HTR-8/SVneo (cell line): Measurements from ENCODE around the gene NFATC2IP.
A peak's percentile ranks its signal among the peaks of the same experiment; 100 is the strongest.
"Not testable (repeated sequence)": the region's sequence is repeated elsewhere in the genome, so short reads cannot be mapped to it uniquely, and the experiment has no call there.

Experiments used
- DNase-seq: peaks from one replicate; pipeline ENCODE4 v3.0.0; 2011; ENCODE audit warnings: low spot score, mixed read lengths; ENCODE audit not compliant: insufficient read length
- FAIRE-seq: peaks from 2 replicates; lab custom pipeline; 2011; peaks lifted over from hg19 to GRCh38; lab: Jason Lieb, UNC

The NFATC2IP gene

DNA sequence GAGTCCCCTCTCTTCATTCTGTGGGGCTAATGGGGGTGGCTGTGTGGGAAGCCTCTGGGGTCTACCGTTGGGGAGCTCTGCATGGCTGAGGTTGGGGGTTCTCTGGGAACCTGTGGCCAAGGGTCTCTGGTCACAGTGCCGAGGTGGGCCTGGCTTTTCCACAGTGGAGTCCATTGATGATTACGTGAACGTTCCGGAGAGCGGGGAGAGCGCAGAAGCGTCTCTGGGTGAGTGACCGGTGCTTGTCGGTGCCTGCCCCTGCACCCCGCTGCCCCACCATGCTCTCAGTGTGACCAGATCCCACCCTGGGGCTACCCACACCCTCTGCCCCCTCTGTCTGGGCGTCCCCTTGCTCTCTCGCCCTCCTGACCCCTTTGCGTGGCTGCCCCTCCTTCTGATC lies 38.6 kb downstream of the NFATC2IP start:
- DNase-seq, result no peak
- no peak for FAIRE-seq

DNA sequence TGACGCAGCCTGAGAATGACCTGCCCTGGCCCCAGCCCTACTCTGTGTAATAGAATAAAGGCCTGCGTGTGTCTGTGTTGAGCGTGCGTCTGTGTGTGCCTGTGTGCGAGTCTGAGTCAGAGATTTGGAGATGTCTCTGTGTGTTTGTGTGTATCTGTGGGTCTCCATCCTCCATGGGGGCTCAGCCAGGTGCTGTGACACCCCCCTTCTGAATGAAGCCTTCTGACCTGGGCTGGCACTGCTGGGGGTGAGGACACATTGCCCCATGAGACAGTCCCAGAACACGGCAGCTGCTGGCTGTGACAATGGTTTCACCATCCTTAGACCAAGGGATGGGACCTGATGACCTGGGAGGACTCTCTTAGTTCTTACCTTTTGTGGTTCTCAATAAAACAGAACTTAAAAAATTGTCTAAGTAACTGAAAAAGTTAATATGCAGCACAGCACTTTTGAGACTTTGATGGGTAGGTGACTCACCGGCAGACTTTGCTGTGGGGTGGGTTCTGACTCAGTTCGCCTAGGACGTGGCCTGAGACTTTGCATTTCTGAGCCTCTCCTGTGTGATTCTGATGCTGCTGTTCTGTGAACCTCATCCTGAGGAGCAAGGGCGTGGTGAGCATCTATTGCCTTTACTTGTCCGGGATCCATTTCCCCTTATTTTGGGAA lies 39.8 kb downstream of the NFATC2IP start:
- no peak for DNase-seq
- FAIRE-seq, result no peak

DNA sequence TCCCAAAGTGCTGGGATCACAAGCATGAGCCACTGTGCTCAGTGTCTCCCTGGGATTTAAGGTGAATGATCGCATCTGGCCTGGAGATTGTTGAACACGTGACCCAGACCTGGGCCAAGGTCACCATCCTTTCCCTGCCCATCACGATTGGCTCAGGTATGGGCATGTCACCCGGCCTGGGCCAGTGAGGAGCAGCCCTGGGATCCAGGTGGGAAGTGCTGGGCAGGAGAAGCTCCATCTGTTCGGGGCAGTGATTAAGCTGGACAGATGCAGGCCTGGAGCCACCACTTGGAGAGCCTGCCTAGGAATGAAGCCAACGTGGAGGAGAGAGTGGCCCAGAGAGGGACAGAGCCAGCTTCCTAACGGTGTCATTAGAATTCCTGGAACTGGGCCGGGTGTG lies 41.0 kb downstream of the NFATC2IP start:
- FAIRE-seq (no peak), DNase-seq (no peak)

DNA sequence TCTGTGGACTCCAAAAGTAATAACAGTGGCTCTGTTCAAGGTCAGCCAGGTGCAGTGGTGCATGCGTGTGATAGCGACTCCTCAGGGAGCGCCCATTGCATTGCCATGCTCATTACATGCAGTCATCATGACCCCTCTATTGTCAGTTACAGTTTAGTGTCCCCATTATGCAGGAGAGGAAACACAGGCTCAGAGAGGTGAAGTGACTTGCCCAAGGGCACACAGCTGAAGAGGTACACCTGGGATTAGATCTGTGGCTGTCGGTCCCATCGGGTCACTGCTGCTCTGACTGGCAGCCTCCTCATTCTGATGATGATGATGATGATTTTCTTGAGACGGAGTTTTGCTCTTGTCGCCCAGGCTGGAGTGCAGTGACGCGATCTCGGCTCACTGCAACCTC lies 41.8 kb downstream of the NFATC2IP start:
- DNase-seq, result no peak
- FAIRE-seq, result no peak

DNA sequence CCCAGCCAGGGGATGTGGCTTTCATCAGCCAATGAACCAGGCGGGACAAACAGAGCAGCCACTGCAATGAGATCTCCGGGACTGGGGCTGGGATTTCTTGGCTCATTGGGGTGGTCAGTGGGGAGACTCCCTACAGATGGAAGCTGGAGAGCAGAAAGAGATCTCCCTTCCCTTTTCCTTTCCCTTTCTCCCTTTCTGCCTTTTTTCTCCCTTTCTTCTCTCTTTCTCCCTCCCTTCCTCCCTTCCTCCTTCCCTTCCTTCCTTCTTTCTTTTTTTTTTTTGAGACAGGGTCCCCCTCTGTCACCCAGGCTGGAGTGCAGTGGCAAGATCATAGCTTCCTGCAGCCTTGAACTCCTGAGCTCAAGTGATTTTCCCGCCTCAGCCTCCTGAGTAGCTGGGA lies 48.1 kb downstream of the NFATC2IP start:
- FAIRE-seq, result no peak
- DNase-seq, result no peak

DNA sequence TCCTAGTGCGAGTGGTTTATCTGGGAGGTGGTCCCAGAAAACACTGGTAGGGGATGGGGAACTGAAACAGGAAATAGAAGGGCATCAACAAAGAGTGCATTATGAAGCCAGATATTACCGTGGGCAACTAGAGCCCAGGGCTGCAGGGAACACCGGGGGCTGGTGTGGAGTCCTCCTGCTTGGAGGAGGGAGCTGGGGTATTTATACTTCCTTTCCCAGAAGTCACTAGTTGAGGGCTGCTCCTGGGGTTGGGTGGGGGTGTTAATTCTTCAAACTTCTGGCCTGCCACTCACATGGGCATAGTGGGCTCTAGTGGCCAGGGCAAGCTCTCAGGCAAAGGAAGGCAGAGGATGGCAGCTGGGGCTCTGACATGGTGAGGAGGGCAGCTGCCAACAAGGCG lies 48.8 kb downstream of the NFATC2IP start:
- FAIRE-seq, result no peak
- DNase-seq, result no peak

DNA sequence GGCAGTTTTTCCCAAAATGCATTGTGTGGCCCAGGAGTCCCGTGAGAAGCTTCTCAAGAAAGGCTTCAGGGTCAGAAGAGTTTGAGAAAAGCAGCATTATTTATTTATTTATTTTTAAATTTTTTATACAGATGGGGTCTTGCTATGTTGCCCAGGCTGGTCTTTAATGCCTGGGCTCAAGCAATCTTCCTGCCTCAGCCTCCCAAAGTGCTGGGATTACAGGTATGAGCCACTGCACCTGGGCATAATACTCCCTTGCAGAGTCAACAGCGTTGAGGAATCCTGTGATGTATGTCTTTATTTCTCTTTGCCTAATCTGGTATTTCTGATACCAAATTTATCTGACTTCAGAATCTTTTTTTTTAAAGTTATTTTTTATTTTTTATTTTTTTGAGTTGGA lies 49.3 kb downstream of the NFATC2IP start:
- no peak for FAIRE-seq
- no peak for DNase-seq

DNA sequence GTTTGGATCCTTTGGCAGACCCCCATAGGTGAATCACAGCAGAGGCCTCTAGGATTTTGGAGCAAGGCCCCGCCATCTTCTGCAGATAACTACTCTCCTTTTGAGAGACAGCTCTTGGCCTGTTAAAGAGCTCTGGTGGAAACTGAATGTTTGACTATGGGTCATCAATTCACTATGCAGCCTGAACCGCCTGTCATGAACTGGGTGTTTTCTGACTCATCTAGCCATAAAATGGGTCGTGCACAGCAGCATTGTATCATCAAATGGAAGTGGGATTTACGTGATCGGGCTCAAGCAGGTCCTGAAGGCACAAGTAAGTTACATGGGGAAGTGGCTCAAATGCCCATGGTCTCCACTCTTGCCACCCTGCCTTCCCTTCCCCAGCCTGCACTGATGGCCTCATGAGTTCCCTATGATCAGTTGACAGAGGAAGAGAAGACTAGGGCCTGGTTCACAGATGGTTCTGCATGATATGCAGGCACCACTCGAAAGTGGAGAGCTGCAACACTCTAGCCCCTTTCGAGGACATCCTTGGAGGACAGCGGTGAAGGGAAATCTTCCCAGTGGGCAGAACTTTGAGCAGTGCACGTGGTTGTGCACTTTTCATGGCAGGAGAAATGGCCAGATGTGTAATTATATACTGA lies 53.9 kb downstream of the NFATC2IP start:
- not testable (repeated sequence) for DNase-seq

DNA sequence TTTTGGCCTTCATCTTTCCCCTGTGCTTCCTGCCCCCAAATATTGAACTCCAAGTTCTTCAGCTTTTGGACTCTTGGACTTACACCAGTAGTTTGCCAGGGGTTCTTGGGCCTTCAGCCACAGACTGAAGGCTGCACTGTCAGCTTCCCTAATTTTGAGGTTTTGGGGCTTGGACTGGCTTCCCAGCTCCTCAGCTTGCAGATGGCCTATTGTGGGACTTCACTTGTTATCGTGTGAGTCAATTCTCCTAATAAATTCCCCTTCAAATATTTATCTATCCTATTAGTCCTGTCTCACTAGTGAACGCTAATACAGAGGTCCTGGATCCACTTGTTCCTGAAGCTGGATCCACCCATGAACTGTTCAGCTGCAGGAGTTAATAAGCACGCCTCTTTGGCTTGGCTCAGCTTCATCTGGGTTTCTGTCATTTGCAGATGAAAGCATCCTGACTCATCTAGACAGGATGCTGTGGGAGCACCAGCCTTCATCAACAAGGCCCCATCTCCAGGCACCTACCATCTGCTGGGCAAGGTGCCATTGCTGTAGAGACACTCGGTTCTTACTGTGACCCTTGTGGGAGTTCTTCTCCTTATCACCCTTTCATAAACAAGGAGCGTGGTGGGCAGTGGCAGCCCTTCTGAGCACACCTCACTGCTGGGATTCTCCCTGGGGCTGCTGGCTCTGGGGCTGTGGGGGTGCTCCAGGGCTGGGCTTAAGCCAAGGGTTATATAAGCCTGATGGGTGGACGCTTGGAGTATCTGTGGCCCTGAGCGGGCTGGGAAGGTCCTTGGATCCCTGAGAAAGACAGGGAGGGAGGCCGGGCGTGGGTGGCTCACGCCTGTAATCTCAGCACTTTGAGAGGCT lies 57.2 kb downstream of the NFATC2IP start:
- DNase-seq (peak; percentile 33), FAIRE-seq (no peak)

More for the DNA sequence above, 53.9 kb downstream of the NFATC2IP start:
- FAIRE-seq, result not testable (repeated sequence)

DNA sequence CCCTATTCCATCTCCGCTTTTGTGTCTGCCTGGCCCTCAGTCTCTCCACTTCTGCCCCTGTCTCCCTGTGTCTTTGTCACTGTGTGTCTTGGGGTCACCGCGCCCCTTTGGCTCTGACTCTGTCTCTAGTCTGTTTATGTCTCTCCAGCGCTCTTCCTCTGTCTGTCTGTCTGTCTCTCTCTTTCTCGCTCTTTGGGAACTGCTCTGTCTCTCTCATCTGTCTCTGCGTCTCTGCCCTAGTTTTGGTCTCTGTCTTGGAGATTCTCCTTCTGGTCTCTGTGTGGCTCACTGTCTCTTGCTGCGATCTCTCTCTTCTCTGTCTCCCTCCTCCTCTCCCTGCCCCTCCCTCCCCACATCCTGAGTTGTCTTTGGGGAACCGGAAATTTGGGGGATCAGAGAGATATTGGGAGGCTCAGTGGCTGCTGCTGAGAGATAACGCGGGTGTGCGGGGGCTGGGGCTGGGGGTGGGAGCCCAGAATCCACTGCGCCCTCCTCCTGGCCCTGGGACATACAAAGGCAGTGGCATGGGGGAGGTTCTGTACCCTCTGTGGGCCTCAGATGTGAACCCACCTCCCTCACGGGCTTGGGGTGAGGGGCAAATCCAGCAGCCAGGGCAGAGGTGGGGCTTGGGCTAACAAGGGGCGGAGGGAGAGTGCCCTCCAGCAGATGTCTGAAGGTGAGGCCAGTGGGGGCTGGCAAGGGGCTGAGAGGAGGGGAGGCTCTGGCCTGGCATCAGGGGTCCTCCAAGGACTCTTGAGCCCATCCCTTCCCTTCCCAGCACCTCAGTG lies 58.5 kb downstream of the NFATC2IP start:
- FAIRE-seq, result no peak
- no peak for DNase-seq

DNA sequence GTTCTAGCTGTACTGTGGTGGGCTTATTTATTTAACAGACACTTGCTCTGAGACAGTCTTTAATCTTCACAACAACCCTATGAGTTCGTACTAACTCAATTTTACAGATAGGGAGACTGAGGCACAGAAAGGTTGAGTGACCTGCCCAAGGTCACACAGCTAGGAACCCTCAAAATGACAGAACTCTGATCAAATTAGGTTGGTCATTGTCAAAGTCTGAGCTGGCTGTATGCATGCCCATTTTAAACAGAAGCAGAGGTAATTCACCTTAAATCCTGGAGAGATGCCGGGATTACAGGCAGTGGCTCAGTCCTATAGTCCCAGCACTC lies 59.1 kb downstream of the NFATC2IP start:
- DNase-seq, result no peak
- FAIRE-seq, result no peak

DNA sequence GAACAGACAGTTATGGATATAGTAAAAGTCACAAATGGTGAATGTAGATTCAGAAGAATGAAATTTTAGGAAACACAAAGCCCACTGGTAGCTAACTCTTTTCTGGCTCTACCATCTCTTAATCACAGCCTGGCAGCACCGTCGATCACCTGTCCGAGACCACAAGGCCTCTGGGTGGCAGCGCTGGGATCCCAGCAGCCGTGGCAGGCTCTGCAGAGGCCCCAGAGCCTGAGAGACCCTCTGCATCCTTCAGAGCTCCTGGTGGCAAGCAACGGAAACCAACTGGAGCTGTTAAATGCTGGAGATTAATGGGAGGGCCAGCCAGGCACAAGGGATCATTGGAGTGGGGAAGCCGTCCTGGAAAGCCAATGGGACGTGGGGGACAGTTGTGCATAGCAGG lies 60.4 kb downstream of the NFATC2IP start:
- FAIRE-seq (no peak), DNase-seq (no peak)

DNA sequence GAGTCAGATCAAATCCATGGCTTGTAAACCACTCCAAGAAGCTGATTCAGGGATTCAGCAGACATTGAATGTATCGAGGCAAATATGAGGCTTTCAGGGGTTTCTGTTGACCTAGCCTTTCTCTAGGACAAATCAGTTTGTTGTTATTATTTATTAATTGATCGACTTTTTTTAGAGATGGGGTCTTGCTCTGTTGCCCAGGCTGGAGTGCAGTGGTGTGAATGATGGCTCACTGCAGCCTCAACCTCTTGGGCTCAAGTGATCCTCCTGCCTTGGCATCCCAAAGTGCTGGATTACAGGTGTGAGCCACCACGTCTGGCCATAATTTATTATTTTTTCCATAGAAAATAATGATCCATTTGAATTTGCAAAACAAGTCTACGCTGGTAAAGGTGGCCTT lies 61.1 kb downstream of the NFATC2IP start:
- FAIRE-seq, result no peak

DNA sequence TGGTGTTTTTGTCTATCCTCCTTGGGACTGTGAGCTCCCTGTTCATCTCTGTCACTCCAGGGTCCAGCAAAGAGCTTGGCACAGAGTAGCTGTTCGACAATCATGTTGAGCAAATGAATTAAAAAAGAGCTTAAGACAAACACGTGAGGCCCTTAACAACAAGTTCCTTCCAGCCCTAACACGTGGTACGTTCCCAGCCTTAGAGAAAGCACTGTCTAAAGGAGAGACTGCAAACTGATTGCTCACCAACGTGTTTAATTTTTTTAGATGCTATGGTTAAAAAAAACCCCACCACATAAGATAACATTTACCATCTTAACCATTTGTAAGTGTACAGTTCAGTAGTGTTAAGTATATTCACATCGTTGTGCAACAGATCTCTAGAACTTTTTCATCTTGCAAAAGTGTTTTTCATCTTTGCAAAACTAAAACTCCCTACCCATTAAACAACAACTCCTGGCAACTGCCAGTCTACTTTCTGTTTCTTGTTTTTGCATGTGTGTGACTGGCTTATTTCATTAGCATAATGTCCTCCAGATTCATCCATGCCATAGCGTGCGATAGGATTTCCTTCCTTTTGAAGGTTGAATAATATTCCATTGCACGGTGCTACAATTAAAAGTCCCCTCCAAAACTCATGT lies 62.3 kb downstream of the NFATC2IP start:
- DNase-seq (no peak), FAIRE-seq (no peak)

More for the DNA sequence above, 61.1 kb downstream of the NFATC2IP start:
- DNase-seq, result no peak

DNA sequence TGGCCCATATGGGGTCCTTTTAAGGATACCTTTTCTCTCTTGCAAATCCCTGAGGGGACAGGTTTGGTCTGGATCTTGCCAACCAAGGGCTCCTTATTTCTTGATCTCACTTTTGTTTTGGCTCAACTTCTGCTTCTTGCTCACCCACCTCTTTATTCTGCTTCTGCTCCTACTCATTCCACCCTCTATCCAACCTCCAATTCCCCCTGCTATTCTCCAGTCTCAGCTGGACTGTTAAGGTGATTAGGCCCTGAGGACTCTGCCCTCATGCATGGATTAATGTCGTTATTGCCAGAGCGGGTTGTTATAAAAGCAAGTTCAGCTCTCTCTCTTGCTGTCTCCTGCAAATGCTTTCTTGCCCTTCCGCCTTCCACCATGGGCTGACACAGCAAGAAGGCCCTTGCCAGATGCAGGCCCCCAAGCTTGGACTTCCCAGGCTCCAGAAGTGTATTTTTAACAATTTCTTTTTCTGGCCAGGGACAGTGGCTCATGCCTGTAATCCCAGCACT lies 63.9 kb downstream of the NFATC2IP start:
- FAIRE-seq (no peak), DNase-seq (no peak)
